ENCODE measurements around the gene CCDC146.
"Not testable (repeated sequence)": the region's sequence is repeated elsewhere in the genome, so short reads cannot be mapped to it uniquely, and the experiment has no call there.

CCDC146 gene

DNA sequence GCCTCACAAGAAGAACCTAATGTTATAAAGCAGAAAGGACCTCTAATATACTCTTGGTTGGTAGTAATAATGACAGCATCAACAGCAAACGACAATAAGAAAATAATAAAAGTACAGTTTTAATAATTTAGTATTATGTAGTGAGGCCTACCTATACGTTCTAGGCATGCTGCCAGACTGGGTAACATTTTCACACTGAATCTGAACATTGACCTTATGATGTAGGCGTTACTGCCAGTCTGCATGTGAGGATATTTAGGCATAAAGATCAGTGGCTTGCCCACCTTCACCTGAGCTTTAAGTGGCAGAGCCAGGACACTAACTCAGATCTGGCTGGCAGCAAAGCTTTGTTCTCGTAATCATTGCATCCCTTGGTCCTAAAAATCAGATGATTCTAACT lies 74.7 kb downstream of the CCDC146 start:
- in situ Hi-C loops (cut with HindIII; ENCODE audit: low sequenced_read_pairs): no loop called here

DNA sequence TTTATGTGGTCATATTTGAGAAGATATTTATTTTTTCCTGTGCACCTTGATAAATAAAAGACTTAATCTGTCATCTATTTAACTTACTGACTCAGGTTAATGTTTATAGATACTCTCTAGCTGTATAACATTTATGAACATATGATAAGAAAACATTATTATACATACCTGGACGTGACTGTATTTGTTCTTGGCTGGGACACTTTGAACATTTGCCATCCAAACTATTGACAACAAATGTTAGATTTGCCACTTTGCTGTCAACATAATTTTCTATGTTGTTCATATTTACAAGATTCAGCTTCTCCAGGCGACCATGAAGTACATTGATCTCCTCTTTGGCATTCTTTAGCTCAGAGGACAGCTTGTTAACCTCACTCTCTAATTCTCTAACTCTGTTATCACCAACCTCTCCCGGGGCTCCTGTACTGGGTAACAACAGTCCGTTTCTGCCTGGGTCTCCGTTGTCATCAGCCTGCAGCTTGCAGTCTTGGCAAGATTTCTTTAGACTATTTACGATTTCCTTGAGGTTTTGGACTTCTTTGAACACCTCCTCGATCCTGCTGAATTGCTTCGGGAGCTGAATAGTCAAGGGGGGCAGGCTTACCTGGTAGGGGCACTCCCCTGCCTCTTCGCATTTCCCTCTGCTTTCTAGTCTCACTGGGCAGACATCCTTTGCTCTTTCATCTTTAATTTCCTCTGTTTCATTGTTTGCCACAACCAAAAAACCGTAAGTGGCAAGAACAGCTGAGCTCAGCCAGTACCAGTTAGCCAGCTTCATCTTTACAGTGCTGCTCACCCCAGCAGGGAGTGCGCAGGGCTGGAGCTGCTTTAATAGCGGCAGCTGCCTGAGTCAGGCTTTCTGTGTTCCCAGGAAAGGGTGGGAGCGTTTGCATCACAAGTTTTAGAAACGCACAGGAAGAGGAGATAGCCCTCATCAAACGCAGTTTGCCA lies 76.9 kb downstream of the CCDC146 start, which contains the start of gene FGL2:
FGL2 (minus strand) TSS at position 807 of the 954 bp plus-strand sequence; CDS start at position 781, 26 bp downstream.
- in situ Hi-C loops (cut with HindIII; ENCODE audit: low sequenced_read_pairs): no loop called here

DNA sequence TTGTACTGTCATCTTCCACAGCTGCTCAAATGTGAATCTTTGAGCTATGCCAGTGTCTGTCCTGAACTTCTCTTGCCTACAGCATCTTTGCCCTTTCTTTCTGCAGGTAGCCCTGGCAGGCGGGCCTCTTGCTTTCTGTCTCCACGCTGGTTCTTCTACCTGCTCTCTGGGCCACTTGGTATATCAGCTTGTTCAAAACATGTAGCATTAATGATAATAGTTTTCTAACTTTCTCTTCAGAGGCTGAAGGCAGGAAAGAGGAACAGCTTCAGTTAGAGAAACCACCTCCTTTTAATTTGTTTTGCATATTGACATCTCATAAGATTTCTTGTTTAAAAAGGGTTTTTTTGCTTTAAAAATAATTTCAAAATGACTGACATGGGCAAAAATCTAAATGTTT lies 78.1 kb downstream of the CCDC146 start:
- in situ Hi-C loops (cut with HindIII; ENCODE audit: low sequenced_read_pairs): no loop called here

DNA sequence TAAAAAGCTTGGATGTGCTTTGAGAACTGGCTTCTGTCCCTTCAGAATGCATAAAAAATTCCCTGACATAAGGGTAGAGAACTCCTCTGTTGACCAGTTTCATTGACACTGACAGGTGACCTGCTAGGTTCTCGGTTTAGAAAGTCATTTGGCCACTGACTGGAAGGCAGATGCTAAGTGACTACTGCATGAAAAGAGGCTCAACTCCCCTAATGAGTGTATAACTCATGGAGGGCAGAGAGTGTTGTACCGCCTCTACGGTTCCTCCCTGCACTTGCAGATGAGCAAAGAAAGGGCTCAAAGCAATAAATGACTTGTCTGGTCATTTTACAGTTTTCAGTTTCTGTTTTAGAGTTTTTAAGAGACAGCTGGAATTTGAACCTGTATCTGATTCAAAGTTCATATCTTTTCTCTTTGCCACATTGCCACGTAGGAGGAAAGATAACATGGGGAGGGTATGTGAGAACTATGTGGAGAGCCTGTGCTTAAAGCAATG lies 80.1 kb downstream of the CCDC146 start:
- in situ Hi-C loops (cut with HindIII; ENCODE audit: low sequenced_read_pairs): no loop called here

DNA sequence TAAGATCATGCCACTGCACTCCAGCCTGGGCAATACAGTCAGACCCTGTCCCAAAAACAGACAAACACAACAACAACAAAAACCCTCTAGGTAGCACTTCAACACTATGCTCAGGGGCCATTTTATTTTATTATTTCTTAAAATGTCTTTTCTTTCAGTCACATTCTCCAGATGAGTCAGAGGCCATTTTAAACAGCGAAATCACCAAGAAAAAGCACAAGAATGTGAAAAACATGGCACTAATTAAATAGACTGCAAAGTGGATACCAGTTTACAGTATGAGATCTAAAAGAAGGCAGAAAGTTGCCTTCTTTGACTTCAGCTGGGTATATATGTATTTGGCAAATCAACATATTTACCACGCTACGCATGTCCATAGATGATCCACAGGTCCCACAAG lies 83.3 kb downstream of the CCDC146 start:
- in situ Hi-C loops (cut with HindIII; ENCODE audit: low sequenced_read_pairs): no loop called here

DNA sequence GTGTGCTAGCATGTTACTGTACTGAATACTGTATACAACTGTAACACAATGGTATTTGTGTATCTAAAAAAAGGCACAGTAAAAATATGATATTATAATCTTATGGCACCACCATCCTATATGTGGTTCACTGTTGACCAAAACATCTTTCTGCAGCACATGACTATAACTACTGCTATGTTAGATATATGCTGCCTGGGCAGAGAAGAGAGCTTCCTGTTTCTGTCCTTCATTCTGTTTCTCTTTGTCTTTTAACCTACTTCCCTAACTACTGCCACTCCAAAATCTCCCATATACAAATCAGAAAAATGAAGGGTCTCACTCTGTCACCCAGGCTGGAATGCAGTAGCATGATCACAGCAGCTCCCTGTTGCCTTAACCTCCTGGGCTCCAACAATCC lies 86.0 kb downstream of the CCDC146 start:
- in situ Hi-C loops (cut with HindIII; ENCODE audit: low sequenced_read_pairs): no loop called here

DNA sequence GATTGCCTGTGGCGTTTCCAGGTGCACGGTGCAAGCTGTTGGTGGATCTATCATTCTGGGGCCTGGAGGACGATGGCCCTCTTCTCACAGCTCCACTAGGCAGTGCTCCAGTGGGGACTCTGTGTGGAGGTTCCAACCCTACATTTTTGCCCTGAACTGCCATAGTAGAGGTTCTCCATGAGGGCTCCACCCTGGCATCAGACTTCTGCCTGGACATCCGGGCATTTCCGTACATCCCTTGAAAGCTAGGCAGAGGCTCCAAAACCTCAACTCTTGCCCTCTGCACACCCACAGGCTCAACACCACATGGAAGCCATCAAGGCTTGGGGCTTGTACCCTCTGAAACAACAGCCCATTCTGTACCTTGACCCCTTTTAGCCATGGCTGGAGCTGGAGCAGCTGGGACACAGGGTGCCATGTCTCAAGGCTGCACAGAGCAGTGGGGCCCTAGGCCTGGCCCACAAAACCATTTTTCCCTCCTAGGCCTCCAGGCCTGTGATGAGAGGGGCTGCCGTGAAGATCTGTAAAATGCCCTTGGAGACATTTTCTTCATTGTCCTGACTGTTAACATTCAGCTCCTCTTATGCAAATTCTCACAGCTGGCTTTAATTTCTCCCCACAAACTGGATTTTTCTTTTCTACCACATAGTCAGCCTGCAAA lies 87.2 kb downstream of the CCDC146 start:
- in situ Hi-C loops (cut with HindIII; ENCODE audit: low sequenced_read_pairs): no loop called here

DNA sequence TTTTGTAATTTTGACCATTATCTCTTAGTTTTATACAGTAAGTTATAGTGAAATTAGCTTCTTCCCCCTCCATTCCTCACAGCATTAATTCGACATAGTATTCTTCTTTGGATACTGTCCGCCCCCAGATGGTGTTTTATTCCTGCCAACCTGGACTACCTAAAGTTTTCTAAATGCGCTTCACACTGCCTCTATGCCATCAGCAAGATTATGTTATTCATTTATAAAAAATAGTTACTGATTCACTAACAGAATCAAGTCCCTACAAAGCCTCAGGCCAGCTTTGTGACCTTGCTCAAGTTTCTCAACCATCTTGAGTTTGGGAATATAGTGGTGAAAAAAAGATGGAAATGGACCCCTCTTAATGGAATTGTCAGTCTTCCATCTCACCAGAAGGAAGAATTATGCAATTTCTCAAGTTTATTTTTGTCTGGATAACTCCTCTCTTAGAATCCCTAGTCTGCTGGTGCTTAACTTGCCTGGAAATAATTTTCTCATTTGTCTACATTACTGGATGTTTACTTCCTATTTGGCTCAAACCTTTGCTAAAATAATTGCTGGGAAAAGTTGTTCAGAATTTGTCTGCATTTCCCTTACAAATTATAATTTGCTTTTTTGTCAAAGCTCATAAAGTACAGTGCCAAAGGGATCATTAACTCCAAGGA lies 93.9 kb downstream of the CCDC146 start:
- in situ Hi-C loops (cut with HindIII; ENCODE audit: low sequenced_read_pairs): no loop called here

DNA sequence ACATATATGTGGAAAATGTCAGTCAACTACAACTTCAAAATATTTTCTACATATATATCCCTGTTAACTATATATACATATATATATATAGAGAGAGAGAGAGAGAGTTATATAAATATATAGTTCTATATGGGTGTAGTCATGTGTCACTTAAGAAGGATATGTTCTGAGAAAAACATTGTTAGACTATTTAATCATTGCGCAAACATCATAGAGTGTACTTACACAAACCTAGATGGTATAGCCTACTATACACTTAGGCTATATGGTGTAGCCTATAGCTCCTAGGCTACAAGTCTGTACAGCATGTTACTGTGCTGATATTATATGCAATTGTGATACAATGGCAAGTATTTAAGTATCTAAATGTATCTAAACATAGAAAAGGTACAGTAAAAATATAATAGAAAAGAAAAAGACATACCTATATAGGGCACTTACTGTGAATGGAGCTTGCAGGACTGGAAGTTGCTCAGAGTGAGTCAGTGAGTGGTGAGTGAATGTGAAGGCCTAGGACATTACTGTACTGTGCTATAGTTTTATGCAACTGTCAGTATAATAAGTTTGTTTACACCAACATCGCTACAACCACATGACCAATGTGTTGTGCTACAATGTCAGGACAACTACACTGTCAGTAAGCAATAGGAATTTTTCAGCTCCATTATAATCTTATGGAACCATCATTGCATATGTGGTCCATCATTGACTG lies 95.2 kb downstream of the CCDC146 start:
- in situ Hi-C loops (cut with HindIII; ENCODE audit: low sequenced_read_pairs): no loop called here

DNA sequence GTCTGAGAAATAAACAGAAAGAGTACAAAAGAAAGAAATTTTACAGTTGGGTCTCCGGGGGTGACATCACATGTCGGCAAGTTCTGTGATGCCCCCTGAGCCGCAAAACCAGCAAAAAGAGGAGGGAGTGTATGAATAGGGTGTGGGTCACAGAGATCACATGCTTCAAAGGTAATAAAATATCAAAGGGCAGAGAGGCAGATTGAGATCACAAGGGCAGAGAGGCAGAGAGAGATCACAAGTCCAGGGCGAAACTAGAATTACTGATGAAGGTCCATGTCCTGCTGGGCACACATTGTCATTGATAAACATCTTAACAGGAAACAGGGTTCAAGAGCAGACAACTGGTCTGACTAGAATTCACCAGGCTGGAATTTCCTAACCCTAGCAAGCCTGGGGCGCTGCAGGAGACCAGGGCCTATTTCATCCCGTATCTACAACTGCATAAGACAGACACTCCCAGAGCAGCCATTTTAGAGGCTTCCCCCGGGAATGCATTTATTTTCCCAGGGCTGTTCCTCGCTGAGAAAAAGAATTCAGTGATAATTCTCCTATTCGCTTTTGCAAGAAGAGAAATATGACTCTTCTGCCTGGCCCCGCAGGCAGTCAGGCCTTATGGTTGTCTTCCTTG lies 97.4 kb downstream of the CCDC146 start:
- in situ Hi-C loops (cut with HindIII; ENCODE audit: low sequenced_read_pairs): not testable (repeated sequence)

DNA sequence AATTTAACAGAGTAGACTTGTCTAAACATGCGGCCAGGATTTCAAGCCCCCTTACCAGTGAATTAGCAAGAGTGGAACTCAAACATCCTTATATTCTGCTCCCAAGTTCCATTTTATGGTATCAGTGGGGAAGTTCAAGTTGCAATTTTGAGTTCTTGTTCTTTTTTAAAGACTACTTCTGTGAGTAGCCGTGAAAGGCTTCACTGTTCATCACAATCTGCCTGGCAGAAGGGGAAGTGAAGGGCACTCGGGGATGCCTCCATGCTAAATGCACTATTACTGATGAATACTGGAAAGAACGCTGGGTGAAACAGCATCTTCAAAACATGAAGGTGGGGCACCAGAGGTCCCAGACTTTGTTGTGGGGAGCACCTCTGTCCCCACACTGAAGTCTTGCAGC lies 99.7 kb downstream of the CCDC146 start:
- in situ Hi-C loops (cut with HindIII; ENCODE audit: low sequenced_read_pairs): no loop called here

DNA sequence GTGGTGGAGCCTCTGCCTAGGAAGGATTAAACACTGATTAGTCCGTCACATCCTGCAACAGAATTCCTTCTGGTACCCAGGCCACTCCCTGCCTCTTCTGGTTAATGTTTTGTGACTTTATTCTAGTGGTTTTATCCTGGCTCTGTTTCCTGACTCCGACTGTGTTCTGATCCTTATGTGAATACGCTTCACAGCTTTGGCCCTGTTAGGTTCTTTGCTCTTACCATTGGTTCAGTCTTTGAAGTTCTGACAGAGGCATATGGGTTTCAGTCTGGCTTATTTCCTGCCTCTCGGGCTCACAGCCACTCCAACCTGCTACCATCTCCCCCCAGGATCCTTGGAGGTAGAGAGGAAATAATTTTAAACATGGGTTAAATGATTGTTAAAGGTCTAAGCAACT lies 100.4 kb downstream of the CCDC146 start:
- in situ Hi-C loops (cut with HindIII; ENCODE audit: low sequenced_read_pairs): no loop called here

DNA sequence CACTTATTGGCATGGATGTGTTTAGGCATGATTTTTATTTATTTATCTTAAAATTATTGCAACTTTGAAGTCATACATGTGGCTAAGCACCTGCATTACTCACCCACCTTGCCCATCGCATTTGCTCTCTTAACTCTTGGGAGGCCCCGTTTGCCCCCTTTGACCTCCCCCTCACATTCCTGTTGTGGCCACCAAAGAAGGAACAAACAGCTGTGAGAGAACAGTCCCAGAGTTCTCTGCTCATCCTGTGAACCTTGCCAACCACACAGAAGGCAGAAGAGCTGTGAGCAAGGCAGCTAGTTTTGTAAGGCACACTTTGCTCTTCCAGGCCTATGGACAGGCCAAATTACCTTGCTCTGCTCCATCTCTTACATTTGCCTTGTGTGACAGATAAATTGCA lies 100.8 kb downstream of the CCDC146 start:
- in situ Hi-C loops (cut with HindIII; ENCODE audit: low sequenced_read_pairs): no loop called here

DNA sequence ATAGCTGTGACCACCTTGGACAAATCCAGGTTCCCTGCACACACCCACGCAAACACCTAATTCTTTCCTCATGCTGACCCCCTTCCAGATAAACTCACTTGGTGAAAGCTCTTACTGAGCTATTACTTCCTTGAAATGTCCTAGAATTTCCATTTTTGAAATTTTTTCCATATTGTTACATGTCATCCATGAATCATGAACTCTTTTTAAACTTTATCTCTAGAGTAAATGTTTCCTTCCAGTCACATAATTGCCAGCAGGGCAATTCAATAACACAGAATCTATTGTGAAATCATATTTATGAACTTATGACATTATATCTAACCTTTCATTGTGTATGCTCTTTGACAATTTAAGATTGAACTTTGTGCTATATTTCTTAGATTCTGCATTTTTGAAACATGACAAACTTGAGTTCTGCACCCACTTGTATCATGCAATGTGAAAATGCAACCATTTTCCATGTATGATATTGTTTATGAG lies 104.0 kb downstream of the CCDC146 start:
- in situ Hi-C loops (cut with HindIII; ENCODE audit: low sequenced_read_pairs): no loop called here

DNA sequence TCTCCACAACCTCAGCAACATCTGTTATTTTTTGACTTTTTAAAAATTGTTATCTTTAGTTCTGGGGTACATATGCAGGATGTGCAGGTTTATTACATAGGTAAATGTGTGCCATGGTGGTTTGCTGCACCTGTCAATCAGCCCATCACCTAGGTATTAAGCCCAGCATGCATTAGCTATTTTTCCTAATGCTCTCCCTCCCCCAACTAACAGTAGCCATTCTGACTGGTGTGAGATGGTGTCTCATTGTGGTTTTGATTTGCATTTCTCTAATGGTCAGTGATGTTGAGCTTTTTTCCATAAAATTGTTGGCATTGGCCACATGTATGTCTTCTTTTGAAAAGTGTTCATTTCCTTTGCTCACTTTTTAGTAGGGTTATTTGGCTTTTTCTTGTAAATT lies 106.4 kb downstream of the CCDC146 start:
- in situ Hi-C loops (cut with HindIII; ENCODE audit: low sequenced_read_pairs): not testable (repeated sequence)

DNA sequence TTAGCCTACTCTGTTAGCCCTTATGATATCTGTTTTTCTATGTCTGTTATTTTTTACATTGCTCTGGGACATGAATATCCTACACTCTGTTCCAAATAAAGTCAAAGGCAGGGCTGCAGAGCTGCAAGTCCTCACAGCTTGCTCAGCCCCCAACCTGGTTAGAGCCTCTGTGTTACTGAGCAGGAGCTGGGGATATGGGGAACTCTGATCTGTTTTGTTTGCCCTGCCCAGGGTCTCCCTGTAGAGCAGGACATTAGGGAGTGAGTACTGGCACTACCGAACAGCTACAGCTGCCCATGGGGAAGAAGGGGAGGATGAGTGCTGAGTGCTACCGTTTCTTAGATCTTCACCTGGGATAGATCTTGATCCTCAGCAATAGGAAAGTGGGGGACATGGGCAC lies 110.1 kb downstream of the CCDC146 start:
- in situ Hi-C loops (cut with HindIII; ENCODE audit: low sequenced_read_pairs): no loop called here

DNA sequence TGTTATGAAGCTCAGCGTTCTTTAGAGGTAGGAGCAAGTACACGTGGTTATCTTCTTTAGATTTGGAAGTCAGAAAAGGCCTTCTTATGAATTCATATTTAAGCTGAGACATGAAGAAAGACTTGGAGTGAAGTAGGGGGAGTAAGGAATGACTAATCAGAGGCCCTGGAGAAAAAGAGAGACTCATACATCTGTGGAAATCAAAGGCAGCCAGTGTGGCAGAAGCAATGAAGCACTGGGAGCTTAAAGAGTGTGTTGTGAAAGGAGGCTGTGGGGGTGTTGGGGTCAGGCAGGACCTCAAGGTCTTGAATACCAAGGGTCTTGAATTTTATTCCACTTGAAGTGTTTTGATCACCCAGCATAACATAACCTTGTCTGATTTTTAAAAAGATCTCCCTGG lies 112.9 kb downstream of the CCDC146 start:
- in situ Hi-C loops (cut with HindIII; ENCODE audit: low sequenced_read_pairs): no loop called here

DNA sequence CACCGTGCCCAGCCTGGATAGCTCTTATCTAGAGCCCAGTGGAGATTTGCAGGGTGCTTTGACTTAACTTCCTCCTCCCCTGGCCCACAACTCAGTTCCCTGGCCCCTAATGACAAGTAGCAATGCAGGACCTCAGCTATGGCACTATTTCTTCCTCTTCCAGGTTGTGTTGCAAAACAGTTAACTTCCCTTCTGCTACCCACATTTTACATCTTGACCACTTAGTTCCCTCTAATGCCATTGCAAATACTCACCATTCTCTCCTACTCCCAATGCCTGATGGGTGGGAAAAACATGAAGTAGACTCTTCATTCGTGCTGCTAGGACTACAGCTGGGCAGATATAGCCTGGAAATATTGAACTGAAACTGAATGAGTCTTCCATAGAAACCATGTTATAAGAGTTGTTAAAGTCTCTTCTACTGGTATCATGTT lies 116.3 kb downstream of the CCDC146 start:
- in situ Hi-C loops (cut with HindIII; ENCODE audit: low sequenced_read_pairs): no loop called here

DNA sequence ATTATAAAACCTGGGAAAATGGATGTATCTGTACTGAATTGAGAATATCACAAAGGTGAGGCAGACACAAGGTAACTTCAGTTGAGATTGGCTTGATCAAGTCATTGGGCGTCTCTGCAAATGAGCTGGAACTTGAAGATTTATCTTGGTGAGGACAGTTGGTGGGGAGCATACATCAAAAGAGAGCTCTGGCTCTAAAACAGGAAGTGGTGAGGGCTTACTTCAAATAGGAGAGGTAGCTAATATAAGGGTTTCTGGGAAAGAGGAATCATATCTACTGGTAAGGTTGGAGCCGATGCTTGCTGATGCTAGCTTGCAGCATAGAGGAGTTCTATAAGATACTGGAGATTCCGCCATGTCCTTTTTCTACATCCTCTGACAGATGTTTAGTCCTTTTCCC lies 117.1 kb downstream of the CCDC146 start:
- in situ Hi-C loops (cut with HindIII; ENCODE audit: low sequenced_read_pairs): no loop called here

DNA sequence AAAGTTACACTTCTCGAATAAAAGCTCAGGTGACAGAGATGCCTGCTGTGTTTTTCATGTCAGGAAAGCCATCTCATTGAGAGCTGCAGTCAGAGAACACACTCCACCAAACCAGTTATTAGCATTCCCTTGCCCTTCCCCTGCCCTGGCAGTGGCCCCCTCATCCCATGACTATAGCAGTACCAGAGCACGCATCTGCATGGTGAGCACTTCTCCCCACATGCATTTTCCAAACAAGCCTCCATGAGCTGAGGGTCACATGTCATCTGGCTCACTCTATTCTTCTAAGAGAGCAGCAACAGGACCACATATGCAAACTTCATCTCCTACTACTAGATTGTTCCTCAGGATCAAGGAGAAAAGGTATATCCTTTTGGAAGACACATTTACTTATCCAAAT lies 119.7 kb downstream of the CCDC146 start:
- in situ Hi-C loops (cut with HindIII; ENCODE audit: low sequenced_read_pairs): no loop called here

All from endothelial cell of hepatic sinusoid (primary cell).